ENCODE data around the gene MAN1A1.

The MAN1A1 gene

GRCh38 chr6:119197271-119197670 is 152.3 kb downstream of the MAN1A1 start:
- no peak for TF ChIP-seq CTCF (IDR thresholded peaks at IDR 0.05; ENCODE audit: low read depth, low read length, poor library complexity, severe bottlenecking)
- no peak for TF ChIP-seq EZH2phosphoT487 (IDR thresholded peaks at IDR 0.05; ENCODE audit: borderline replicate concordance, low read length)
- Histone ChIP-seq H3K27ac (ENCODE audit: low read depth, low read length) (no peak overlapping the region), H3K4me3 (ENCODE audit: low read length) (no peak overlapping the region), H3K9me2 (replicated peaks; ENCODE audit: control insufficient read depth, low read length) (no peaks in the 10 kb centered on the region), H3K9me3 (ENCODE audit: control insufficient read depth, insufficient read depth, low read length) (no peaks in the 10 kb centered on the region), H4K20me1 (ENCODE audit: control insufficient read depth, insufficient read depth, low read depth, low read length) (no peaks in the 10 kb centered on the region), H3K4me2 (ENCODE audit: low read length) (no peak overlapping the region), H3F3A (ENCODE audit: control insufficient read depth, insufficient read depth) (no peaks in the 10 kb centered on the region), H3K79me2 (ENCODE audit: control insufficient read depth, low read length) (no peaks in the 10 kb centered on the region), H3K4me1 (ENCODE audit: control insufficient read depth, low read length) (no peaks in the 10 kb centered on the region), H3K27me3 (ENCODE audit: control insufficient read depth, low read length) (no peaks in the 10 kb centered on the region), H3K36me3 (ENCODE audit: control insufficient read depth, low read length) (no peaks in the 10 kb centered on the region)

- Histone ChIP-seq H3K27ac (ENCODE audit: low read depth, low read length) (no peak overlapping the region), H3K27me3 (ENCODE audit: control insufficient read depth, low read length) (no peaks in the 10 kb centered on the region), H4K20me1 (ENCODE audit: control insufficient read depth, insufficient read depth, low read depth, low read length) (no peaks in the 10 kb centered on the region), H3K4me1 (ENCODE audit: control insufficient read depth, low read length) (no peaks in the 10 kb centered on the region), H3K9me2 (replicated peaks; ENCODE audit: control insufficient read depth, low read length) (no peaks in the 10 kb centered on the region), H3K36me3 (ENCODE audit: control insufficient read depth, low read length) (no peaks in the 10 kb centered on the region), H3K79me2 (ENCODE audit: control insufficient read depth, low read length) (no peaks in the 10 kb centered on the region), H3K9me3 (ENCODE audit: control insufficient read depth, insufficient read depth, low read length) (no peaks in the 10 kb centered on the region), H3K4me2 (ENCODE audit: low read length) (no peak overlapping the region), H3K4me3 (ENCODE audit: low read length) (no peak overlapping the region), H3F3A (ENCODE audit: control insufficient read depth, insufficient read depth) (no peaks in the 10 kb centered on the region)
- no peak for TF ChIP-seq EZH2phosphoT487 (IDR thresholded peaks at IDR 0.05; ENCODE audit: borderline replicate concordance, low read length)
- TF ChIP-seq CTCF (IDR thresholded peaks at IDR 0.05; ENCODE audit: low read depth, low read length, poor library complexity, severe bottlenecking) = no peak
Measured at GRCh38 chr6:119196715-119197114, 152.8 kb downstream of the MAN1A1 start.

GRCh38 chr6:119195848-119196247 is 153.7 kb downstream of the MAN1A1 start:
- no peaks in the 10 kb centered on the region for H3K36me3 ChIP-seq (ENCODE audit: control insufficient read depth, low read length)
- H4K20me1 ChIP-seq (ENCODE audit: control insufficient read depth, insufficient read depth, low read depth, low read length) = no peaks in the 10 kb centered on the region
- no peaks in the 10 kb centered on the region for H3K4me1 ChIP-seq (ENCODE audit: control insufficient read depth, low read length)
- H3K4me2 ChIP-seq (ENCODE audit: low read length) = no peak overlapping the region
- no peaks in the 10 kb centered on the region for H3K9me3 ChIP-seq (ENCODE audit: control insufficient read depth, insufficient read depth, low read length)
- TF ChIP-seq EZH2phosphoT487 (IDR thresholded peaks at IDR 0.05; ENCODE audit: borderline replicate concordance, low read length) (no peak), CTCF (IDR thresholded peaks at IDR 0.05; ENCODE audit: low read depth, low read length, poor library complexity, severe bottlenecking) (no peak)
- H3F3A ChIP-seq (ENCODE audit: control insufficient read depth, insufficient read depth) = no peaks in the 10 kb centered on the region
- H3K9me2 ChIP-seq (replicated peaks; ENCODE audit: control insufficient read depth, low read length) = no peaks in the 10 kb centered on the region
- no peaks in the 10 kb centered on the region for H3K27me3 ChIP-seq (ENCODE audit: control insufficient read depth, low read length)
- no peak overlapping the region for H3K27ac ChIP-seq (ENCODE audit: low read depth, low read length)
- H3K79me2 ChIP-seq (ENCODE audit: control insufficient read depth, low read length) = no peaks in the 10 kb centered on the region
- no peak overlapping the region for H3K4me3 ChIP-seq (ENCODE audit: low read length)

- no peaks in the 10 kb centered on the region for H4K20me1 ChIP-seq (ENCODE audit: control insufficient read depth, insufficient read depth, low read depth, low read length)
- H3K9me3 ChIP-seq (ENCODE audit: control insufficient read depth, insufficient read depth, low read length) = no peaks in the 10 kb centered on the region
- H3K4me2 ChIP-seq (ENCODE audit: low read length) = no peak overlapping the region
- no peak overlapping the region for H3K4me3 ChIP-seq (ENCODE audit: low read length)
- no peaks in the 10 kb centered on the region for H3K36me3 ChIP-seq (ENCODE audit: control insufficient read depth, low read length)
- H3K27me3 ChIP-seq (ENCODE audit: control insufficient read depth, low read length) = no peaks in the 10 kb centered on the region
- H3K9me2 ChIP-seq (replicated peaks; ENCODE audit: control insufficient read depth, low read length) = no peaks in the 10 kb centered on the region
- H3F3A ChIP-seq (ENCODE audit: control insufficient read depth, insufficient read depth) = no peaks in the 10 kb centered on the region
- no peaks in the 10 kb centered on the region for H3K79me2 ChIP-seq (ENCODE audit: control insufficient read depth, low read length)
- no peaks in the 10 kb centered on the region for H3K4me1 ChIP-seq (ENCODE audit: control insufficient read depth, low read length)
- no peak for TF ChIP-seq CTCF (IDR thresholded peaks at IDR 0.05; ENCODE audit: low read depth, low read length, poor library complexity, severe bottlenecking)
- no peak for TF ChIP-seq EZH2phosphoT487 (IDR thresholded peaks at IDR 0.05; ENCODE audit: borderline replicate concordance, low read length)
- no peak overlapping the region for H3K27ac ChIP-seq (ENCODE audit: low read depth, low read length)
Measured at GRCh38 chr6:119195204-119195603, 154.4 kb downstream of the MAN1A1 start.
